ENCODE measurements around the gene TMTC4. TPM values are rescaled to one million over a fixed set of nuclear protein-coding genes. Genes with fewer than 3 reads are reported as not detected.
"Not testable (repeated sequence)": the region's sequence is repeated elsewhere in the genome, so short reads cannot be mapped to it uniquely, and the experiment has no call there.

TMTC4 gene
- total RNA-seq, 1 donor from 2014 or later, result 139 TPM

DNA sequence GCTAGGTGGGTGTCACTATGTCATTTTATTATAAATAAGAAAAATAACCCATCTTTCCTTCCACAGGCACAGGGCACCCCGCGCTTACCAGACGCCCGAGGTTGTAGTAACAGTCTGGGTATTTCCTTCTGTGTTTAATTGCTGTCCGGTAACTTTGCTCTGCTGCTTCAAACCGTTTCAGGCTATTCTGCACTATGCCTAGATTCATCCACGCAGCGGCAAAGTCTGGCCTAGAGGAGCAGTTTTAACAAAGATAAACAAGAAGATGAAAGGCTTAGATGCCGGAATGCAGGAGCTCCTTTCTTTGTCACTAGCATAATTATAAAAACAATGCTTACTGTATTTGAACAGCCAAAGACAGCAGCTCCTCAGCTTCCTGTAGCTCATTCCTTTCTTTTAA, 49.1 kb downstream of the TMTC4 start:
- no peak for DNase-seq
- H3K27ac Mint-ChIP-seq (ENCODE audit: unreplicated experiment), result no peak overlapping the region
- no peak overlapping the region for H3K4me3 Mint-ChIP-seq (ENCODE audit: unreplicated experiment)
- peaks cover 7% of the 10 kb centered on the region for H3K9me3 Mint-ChIP-seq (ENCODE audit: unreplicated experiment)
- peaks cover 5% of the 10 kb centered on the region for H3K27me3 Mint-ChIP-seq (ENCODE audit: unreplicated experiment)
- peaks cover 43% of the 10 kb centered on the region for H3K36me3 Mint-ChIP-seq (ENCODE audit: unreplicated experiment)
- TF ChIP-seq, protein P1, sequence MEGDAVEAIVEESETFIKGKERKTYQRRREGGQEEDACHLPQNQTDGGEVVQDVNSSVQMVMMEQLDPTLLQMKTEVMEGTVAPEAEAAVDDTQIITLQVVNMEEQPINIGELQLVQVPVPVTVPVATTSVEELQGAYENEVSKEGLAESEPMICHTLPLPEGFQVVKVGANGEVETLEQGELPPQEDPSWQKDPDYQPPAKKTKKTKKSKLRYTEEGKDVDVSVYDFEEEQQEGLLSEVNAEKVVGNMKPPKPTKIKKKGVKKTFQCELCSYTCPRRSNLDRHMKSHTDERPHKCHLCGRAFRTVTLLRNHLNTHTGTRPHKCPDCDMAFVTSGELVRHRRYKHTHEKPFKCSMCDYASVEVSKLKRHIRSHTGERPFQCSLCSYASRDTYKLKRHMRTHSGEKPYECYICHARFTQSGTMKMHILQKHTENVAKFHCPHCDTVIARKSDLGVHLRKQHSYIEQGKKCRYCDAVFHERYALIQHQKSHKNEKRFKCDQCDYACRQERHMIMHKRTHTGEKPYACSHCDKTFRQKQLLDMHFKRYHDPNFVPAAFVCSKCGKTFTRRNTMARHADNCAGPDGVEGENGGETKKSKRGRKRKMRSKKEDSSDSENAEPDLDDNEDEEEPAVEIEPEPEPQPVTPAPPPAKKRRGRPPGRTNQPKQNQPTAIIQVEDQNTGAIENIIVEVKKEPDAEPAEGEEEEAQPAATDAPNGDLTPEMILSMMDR (IDR thresholded peaks at IDR 0.05; ENCODE audit: partially characterized antibody, unreplicated experiment), result no peak
- H3K4me1 Mint-ChIP-seq (ENCODE audit: low read depth, unreplicated experiment), result peaks cover 2% of the 10 kb centered on the region

GRCh38 chr13:100620792-100621191, 53.8 kb downstream of the TMTC4 start:
- no peak for DNase-seq
- Mint-ChIP-seq H3K27me3 (ENCODE audit: unreplicated experiment) (no peaks in the 10 kb centered on the region), H3K27ac (ENCODE audit: unreplicated experiment) (no peak overlapping the region), H3K4me3 (ENCODE audit: unreplicated experiment) (no peak overlapping the region), H3K4me1 (ENCODE audit: low read depth, unreplicated experiment) (no peaks in the 10 kb centered on the region), H3K36me3 (ENCODE audit: unreplicated experiment) (peaks cover 45% of the 10 kb centered on the region), H3K9me3 (ENCODE audit: unreplicated experiment) (peaks cover 20% of the 10 kb centered on the region)
- TF ChIP-seq, protein P1 (IDR thresholded peaks at IDR 0.05; ENCODE audit: partially characterized antibody, unreplicated experiment), result no peak

- no peak overlapping the region for H3K27ac Mint-ChIP-seq (ENCODE audit: unreplicated experiment)
These were observed 54.7 kb downstream of the TMTC4 start for GRCh38 chr13:100619940-100620339.

DNA sequence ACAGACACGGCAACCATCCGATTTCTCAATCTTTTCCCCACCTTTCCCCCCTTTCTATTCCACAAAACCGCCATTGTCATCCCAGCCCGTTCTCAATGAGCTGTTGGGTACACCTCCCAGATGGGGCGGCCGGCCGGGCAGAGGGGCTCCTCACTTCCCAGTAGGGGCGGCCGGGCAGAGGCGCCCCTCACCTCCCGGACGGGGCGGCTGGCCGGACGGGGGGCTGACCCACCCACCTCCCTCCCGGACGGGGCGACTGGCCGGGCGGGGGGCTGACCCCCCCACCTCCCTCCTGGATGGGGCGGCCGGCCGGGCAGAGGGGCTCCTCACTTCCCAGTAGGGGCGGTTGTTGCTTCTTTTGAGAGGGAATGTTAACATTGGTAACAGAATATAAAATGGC, 55.7 kb downstream of the TMTC4 start:
- DNase-seq, result not testable (repeated sequence)

More at GRCh38 chr13:100619940-100620339, 54.7 kb downstream of the TMTC4 start:
- H3K4me3 Mint-ChIP-seq (ENCODE audit: unreplicated experiment), result no peak overlapping the region
- no peaks in the 10 kb centered on the region for H3K4me1 Mint-ChIP-seq (ENCODE audit: low read depth, unreplicated experiment)
- TF ChIP-seq, protein P1 (IDR thresholded peaks at IDR 0.05; ENCODE audit: partially characterized antibody, unreplicated experiment), result no peak
- H3K9me3 Mint-ChIP-seq (ENCODE audit: unreplicated experiment), result peaks cover 20% of the 10 kb centered on the region
- H3K27me3 Mint-ChIP-seq (ENCODE audit: unreplicated experiment), result no peaks in the 10 kb centered on the region
- no peak for DNase-seq
- H3K36me3 Mint-ChIP-seq (ENCODE audit: unreplicated experiment), result peaks cover 45% of the 10 kb centered on the region

GRCh38 chr13:100613031-100613430, 61.6 kb downstream of the TMTC4 start:
- peaks cover 3% of the 10 kb centered on the region for H3K9me3 Mint-ChIP-seq (ENCODE audit: unreplicated experiment)
- H3K36me3 Mint-ChIP-seq (ENCODE audit: unreplicated experiment), result peaks cover 18% of the 10 kb centered on the region
- TF ChIP-seq, protein P1 (IDR thresholded peaks at IDR 0.05; ENCODE audit: partially characterized antibody, unreplicated experiment), result no peak
- DNase-seq, result no peak
- H3K4me3 Mint-ChIP-seq (ENCODE audit: unreplicated experiment), result no peak overlapping the region
- peaks cover 2% of the 10 kb centered on the region for H3K4me1 Mint-ChIP-seq (ENCODE audit: low read depth, unreplicated experiment)
- H3K27ac Mint-ChIP-seq (ENCODE audit: unreplicated experiment), result no peak overlapping the region
- H3K27me3 Mint-ChIP-seq (ENCODE audit: unreplicated experiment), result no peaks in the 10 kb centered on the region

More for the DNA sequence above, 55.7 kb downstream of the TMTC4 start:
- H3K4me1 Mint-ChIP-seq (ENCODE audit: low read depth, unreplicated experiment); H3K27me3 Mint-ChIP-seq (ENCODE audit: unreplicated experiment); H3K4me3 Mint-ChIP-seq (ENCODE audit: unreplicated experiment); H3K27ac Mint-ChIP-seq (ENCODE audit: unreplicated experiment): not testable (repeated sequence)
- Mint-ChIP-seq H3K9me3 (ENCODE audit: unreplicated experiment) (peaks cover 18% of the 10 kb centered on the region), H3K36me3 (ENCODE audit: unreplicated experiment) (peaks cover 45% of the 10 kb centered on the region)

All from glutamatergic neuron (in vitro differentiated cells).